HL-60/S4 (cell line): ENCODE results near the gene SERPIND1.
"Not testable (repeated sequence)": the region's sequence is repeated elsewhere in the genome, so short reads cannot be mapped to it uniquely, and the experiment has no call there.

ENCODE experiments used
- in situ Hi-C: fragments of 300-500 bp; cut with MboI; formaldehyde crosslinking; loops from 2 replicates; pipeline ENCODE4 v1.14.3; 2022; ENCODE audit warnings: low sequenced_read_pairs

Gene SERPIND1, protein sequence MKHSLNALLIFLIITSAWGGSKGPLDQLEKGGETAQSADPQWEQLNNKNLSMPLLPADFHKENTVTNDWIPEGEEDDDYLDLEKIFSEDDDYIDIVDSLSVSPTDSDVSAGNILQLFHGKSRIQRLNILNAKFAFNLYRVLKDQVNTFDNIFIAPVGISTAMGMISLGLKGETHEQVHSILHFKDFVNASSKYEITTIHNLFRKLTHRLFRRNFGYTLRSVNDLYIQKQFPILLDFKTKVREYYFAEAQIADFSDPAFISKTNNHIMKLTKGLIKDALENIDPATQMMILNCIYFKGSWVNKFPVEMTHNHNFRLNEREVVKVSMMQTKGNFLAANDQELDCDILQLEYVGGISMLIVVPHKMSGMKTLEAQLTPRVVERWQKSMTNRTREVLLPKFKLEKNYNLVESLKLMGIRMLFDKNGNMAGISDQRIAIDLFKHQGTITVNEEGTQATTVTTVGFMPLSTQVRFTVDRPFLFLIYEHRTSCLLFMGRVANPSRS

DNA sequence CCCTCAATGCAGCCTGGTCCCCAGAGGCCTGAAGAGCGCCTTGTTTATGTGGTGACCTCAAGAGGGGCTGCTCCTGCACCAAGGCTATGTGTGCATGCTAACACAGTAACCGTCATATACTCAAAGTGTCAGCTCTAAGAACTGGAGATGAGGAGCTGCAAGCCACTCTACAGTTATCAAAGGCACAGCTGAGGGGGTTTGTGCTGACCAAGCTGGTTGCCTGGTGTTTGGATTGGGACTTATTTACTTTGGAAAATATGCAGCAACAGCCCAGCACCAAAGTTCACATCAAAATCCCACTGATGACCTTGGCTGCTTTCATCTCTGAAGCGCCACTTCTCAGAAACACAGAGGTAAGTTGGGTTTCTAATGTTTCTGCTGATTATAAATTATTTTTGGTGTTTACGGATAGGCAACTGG is at the start of gene SERPIND1:
Gene SERPIND1, plus strand, starts transcription at position 321 of the 420 bp plus-strand sequence. CDS start 5,200 bp downstream, outside the sequence.
- in situ Hi-C loops, result no loop called here

DNA sequence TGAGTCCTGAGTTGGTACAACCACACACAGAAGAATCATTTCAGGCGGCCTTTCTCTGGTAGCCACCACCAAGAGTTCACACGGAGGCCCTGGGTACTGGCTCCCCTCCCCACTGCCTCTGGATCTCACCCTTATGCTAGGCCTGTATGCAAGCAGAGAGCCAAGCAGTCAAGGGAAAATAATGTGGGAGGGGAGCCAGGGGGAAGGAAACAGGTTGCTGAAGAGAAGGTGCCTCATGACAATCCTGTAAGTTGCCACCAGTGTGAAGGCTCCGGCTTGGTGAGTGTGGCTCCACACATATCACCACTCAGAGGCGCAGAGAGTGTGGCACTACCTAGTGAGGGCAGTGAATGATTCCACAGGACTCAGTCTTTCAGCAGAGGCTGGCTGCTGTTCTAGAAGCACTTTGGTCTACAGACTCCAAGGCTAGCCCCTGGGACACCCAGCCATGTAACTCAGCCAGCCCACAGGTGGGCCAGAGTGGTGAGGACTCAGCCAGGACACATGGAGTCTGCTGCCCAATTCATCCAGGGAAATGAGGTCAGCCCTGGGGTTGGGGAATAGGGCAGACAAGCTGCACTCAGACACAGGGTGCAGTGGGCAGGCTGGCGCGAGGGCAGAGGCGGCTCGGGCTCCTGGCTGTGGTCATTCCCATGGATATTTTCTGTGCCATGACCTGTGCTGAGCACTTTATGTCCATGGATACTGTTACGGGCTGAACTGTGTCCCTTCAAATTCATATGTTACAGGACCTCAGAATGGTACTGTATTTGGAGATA is 49.0 kb upstream of the SERPIND1 start:
- in situ Hi-C loops, result loop anchor here (10.0 to 25.0 kb wide), 2 partner anchors 60 to 313 kb away; no protein-coding TSS in a partner anchor

DNA sequence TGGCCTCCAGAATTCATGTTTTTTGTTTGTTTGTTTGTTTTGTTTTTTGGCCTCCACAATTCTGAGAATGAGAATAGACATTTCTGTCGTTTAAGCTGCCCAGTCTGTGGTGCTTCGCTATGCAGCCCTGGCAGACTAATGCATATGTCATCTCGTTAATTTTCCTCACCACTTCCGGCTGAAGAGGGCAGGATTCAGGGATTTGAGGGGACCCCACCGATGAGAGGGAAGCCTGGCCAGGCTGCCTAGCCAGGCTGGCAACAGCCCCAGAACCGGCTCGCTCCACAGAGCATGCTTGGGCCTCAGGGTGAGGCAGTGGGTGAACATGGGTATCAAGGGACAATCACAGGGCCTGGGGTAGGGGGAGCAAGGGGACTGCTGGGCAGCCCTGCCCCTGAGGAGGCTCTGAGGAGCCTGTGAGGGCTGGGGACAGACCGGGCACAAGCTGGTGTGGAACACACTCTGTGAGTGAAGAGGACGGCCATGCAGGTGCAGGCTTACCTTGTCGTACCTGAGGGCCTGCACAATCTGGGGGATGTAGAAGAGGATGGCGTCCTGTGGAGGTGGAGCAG is 47.8 kb upstream of the SERPIND1 start:
- in situ Hi-C loops, result loop anchor here (10.0 kb wide), 1 partner anchor 59 kb away; no protein-coding TSS in a partner anchor

DNA sequence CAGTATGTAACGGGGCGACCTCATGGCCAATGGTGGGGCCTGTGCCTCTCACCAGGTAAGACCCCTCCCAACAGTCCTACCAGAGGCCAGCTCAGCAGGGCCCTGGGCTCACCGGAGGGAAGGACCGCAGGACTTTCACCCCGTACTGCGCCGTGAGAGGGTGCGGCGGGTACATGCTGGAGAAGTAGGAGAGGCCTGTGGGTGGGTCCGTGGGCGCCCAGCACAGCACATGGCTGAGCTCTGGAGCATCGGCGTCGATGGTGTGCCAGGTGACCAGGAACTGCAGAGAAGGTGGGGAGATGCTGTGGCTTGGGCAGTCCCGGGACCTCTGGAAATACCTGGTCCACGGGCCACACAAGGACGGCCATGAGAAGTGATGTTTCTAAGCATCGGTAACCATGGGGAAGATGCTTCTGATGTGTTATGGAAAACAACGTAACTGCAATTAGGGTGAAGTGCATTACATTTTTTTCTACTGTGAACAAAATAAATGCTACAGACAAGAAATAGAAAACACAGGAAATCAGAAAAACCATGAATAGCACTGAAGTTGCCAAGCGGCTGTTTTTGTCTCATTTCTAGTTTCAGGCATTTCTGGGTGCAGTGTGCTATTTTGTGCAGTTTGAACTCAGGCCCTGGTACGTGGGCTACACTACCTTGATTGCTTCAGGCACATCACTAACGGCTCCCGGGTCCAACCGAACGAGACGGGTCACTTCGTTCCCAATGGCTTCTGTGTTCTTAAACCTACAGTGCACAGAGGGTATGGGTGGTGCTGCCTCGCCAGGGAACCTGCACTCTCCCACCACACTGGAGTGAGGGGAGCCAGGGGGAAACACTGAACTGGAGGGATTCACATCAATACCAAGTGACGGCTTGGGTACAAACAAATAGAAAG is 46.5 kb upstream of the SERPIND1 start:
- in situ Hi-C loops, result loop anchor here (10.0 kb wide), 1 partner anchor 57 kb away; no protein-coding TSS in a partner anchor

DNA sequence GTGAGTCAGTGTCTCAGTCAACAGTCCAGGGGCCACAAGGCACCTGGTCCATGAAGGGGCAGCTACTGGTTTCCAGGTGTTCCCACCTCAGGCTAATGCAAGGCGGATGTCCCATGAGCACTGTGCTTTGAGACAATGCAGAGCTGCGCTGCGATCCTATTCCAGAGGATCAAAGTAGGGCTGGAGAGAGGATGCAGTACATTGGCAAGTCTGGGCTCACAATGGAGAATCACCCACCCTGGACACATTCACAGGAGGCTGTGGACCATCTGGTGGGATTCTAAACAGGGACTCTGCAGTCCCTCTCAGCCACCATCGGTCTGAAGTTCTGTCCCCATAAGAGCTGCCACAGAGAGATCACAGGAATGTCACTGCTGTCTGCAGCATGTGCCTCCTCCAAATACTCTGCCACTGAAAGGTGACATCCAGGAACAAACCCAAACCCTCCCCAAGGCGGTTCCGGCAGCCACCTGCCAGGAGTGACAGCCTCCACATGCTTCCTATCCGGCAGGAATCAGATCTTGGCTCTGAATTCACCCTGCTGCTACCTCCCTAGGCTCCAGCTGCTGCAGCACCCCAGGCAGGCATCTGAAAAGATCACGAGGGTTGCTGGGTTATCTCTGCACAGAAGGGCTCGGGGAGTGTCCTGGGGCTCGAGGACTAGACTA is 45.3 kb upstream of the SERPIND1 start:
- in situ Hi-C loops, result loop anchor here (10.0 kb wide), 1 partner anchor 56 kb away; no protein-coding TSS in a partner anchor

DNA sequence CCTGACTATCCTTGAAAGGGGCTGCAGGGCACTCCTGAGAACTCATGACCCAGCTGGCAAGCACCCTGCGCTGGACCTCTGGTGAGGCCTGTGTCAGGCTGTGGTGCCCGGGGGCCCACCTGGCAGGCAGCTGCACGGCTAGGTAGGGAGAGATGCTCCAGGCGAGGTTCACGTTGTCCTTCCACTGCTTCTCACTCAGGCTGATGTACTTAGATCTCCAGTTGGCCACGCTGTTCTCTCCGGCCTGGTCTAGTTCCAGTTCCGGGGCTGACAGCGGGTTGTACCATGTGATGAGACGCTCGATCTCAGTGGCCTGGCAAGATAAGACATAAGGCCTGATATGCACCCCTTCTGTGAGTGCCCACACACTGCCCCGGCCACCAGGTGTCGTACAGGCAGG is 44.7 kb upstream of the SERPIND1 start:
- in situ Hi-C loops, result loop anchor here (10.0 kb wide), 1 partner anchor 56 kb away; no protein-coding TSS in a partner anchor

DNA sequence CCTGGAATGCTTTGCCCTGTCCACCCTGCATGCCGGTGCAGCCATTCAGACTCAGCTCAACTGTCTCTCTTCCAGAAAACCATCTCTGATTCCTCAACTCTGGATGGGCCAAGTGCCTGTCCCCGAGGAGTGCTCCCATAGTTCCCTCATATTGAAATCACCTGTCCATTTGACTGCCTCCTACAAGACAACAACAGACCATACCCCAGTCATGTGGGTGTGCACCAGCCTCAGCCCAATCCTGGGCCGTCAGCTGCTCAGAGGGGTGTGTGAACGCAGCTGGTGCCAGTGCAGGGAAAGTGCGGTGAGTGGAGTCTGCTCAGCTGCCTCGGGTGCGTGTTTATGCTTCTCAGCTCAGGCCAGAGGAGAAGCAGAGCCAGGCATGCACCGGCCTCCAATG is 41.5 kb upstream of the SERPIND1 start:
- in situ Hi-C loops, result not testable (repeated sequence)

DNA sequence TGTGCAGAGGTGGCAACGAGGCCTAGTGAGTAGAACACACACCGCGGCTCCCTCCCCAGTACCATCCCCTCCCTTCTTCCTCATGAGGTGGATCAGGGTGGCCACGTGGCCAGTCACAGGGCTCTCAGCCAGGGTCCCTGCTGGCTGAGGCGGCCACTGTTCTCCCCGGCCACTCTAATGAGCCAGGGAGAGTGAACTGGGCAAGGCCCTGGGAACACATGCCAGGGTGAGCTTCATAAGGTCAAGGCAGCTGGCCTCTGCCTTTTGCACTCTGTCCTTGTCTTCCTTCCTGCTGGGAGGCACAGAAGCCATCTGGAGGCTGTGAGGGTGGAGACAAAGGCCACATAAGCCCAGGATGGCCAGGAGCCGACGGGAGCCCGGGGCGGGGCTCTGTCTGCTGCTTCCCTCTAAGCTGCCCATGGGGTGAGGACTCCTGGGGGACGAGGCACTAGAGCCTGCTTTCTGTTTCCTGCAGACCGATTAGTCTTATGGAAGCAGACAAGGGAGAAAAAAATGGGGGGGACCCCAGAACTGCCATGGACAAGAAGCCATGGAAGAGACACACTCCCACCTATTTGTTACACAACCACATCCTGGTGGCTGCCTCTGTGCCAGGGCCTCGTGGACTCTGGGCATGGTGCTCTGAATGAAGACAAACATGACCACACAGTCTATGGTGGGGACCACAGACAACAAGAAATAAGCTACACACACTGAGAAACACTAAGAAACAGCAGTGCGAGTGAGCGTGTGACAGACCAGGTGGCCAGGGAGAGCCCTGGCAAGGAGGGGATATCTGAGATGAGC is 38.4 kb upstream of the SERPIND1 start:
- in situ Hi-C loops, result not testable (repeated sequence)

DNA sequence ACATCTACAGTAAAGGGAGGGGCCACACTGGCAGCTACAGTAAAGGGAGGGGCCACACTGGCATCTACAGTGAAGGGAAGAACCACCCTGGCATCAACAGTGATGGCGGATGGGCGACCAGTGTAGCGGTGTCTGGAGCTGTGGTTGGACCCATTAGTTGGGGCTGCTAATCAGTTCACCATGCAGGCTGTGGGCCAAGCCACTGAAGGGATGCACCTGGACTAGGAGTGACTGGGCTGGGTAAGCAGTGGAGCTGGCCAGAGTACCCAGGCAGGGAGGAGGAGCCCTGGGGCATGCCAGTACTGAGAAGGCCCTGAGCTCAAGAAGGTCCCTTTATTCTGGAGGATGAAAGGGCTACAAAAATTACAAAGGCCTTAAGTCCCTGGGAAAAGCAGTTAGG is 37.0 kb upstream of the SERPIND1 start:
- in situ Hi-C loops, result not testable (repeated sequence)

DNA sequence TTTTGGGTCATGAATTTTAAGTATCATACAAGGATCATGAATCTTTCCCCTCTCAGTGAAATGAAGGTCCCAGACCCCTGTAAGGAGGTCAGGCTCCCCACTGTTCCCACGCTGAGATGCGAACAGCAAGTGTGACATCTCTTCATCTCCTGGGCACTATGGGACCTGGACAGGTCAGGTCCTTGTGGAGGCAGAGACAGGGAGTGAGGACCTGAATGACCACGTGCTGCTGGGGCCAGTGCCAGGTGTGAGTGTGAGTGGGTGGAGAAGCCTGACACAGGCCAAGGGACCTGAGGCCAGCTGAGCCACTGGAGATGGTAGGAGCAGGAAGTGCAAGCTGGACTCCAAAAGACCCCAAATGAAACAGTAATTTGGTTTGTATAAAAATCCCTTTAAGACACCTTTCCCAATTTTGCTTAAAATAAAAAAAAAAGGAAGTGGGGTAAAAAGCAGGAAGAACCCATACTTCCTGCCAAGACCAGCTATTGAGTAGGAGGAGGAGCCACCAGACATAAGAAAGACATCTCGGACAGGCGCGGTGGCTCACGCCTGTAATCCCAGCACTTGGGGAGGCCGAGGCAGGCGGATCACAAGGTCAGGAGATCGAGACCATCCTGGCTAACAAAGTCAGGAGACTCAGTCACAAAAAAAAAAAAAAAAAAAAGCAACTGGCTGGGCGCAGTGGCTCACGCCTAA is 35.4 kb upstream of the SERPIND1 start:
- in situ Hi-C loops, result no loop called here

DNA sequence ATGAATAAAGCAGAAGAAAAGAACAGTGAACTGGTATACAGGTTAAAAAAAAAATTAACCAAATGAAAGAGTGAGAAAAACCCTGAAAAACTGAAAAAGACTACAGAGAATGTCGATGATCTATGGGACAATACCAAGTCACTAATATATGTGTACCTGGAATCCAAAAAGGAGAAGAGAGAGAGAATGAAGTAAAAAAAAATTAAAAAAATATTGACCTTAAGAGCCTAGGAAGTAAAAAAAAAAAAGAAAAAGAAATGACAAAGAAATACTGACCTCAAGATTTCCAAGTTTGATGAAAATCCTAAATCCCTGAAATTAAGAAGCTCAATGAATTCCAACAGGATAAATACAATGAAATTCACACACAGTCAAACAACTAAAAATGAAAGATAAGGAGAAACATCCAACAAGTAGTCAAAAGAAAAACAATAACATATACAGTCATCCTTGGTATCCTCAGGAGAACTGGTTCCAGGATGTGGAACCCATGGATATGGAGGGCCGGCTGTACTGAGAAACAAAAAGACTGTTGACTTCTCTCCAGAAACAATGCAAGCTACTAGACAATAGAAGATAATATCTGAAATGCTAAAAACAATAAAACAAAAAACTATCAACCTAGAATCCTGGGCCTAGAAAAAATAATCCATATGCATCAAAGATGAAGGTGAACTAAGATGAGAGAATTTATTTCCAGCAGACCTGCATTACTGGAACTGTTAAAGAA is 33.5 kb upstream of the SERPIND1 start:
- in situ Hi-C loops, result no loop called here

DNA sequence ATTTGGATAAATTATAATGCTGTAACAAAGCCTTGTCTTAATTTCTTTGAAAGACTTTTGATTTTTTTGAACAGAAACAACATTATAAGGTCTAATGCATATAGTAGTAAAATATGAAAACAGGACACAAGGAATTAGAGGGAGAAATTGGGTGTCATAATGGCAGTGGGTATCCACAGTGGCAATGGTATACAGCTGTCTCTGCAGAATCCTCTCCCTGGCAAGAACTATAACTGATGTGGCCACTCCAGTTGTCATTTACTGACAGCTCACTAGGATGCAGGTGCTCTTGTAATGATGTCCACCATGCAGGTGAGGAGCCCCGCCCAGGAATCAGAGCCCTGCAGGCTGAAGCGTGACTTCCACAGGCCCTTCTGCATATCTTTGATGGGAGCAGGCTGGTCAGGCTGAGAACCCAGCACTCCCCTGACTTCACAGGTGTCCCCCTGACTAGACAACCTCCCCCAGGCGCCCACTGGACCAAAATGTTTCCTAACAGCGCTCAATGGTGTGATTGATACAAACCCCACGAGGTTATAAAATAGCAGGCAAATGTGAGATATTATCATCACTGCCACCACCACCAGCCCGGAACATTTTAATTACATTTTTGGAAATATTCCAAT is 32.8 kb upstream of the SERPIND1 start:
- in situ Hi-C loops, result no loop called here

DNA sequence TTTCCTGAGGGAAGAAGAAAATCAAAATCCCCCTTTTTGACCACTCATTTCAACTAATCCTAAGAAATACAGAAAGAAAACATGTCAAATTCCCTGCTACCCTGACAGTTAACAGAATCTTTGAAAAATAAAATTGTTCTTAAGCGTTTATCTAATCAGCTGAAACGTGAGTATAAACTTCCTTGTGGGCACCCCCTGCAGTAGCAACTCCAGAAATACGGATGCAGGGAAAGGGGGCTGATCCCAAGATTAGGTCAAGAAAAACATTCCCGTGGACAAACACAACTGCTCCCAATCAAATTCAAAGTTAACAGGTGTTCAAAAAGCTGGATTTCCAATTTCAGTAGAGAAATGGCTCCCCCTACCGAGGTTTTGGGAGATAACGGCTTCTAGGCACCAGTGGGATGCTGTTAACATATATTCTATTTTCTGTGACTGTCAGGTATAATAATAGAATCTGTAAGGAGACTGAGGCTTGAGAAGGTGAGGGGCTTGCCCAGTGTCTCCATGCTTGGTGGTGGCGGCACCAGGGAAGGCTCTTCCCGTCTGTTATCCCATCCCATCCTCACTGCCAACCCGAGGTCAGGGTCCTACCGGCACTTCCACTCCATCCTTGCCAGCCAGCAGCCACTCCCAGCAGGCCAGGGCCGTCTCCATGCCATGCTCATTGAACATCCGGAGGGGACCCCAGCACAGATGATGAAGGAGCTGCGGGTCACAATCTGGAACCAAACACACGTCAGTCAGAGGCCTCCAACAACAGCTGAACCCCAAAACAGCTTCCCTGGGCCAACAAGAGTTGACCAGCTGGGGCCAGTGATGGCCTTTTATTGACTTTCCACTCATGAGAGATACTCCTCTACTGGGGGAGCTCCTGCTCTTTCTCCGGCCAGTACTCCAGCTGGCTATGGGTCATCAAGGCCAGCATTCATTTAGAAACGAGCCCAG is 32.0 kb upstream of the SERPIND1 start:
- in situ Hi-C loops, result no loop called here

DNA sequence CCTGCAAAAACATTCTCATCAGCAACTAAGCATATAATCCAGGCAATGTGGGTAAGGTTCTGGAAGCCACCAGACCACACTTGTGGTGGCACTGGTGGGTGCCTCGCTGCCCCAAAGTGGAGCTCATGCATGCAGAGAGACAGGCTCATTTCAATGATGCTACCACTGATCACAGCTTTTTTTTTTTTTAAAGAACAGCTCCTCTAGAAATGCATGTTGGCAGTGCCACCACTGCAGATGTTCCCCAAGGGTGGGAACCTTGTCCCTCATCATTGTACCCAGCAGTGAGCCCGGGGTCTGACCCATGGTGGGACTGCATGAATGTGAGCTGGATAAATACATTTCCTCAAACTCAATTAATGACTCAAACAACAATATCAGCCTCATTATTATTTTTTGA is 31.1 kb upstream of the SERPIND1 start:
- in situ Hi-C loops, result no loop called here

DNA sequence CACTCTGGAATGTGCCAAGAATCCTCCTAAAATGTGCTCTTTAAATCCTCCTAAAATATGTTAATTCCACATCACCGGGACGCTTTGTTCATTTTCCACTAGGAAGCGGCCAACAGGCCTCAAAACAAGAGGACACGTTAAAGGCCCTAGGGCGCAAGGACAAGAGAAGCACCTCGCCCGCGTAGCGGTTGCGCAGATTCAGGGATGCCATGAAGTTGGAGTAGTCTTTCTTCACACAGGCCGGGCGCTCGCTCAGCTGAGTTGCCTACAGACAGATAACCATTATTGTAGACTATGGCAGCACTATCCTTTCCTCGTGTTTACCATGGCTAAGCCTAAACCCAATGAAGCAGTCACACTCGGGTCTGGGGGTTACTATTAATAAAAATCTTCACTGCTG is 29.5 kb upstream of the SERPIND1 start:
- in situ Hi-C loops, result no loop called here

DNA sequence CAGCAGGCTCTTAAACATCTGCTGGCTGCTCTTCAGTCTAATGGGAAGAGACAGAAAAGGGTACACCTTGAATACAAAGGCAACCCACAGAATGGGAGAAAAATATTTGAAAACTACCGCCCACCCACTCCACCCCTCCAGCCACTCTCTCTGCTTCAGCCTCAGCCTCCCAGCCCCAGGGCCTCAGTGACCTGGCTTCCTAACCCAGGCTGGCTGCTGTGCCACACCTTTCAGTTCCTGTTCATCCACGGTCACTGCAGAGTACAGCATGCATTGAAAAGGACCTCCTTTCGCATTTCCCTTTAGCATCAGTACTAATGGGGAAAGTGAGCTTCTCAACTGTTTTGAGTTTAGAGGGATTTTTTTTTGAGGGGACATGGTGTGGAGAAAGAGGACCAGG is 28.8 kb upstream of the SERPIND1 start:
- in situ Hi-C loops, result no loop called here
